WTC11 (cell line): ENCODE measurements around the gene POMT2.

Source experiments
- E2F1 ChIP-seq: sonication (generic); formaldehyde crosslinking; IDR thresholded peaks from 2 replicates; pipeline ENCODE4 v1.8.0; 2022; ENCODE audit warnings: mild to moderate bottlenecking, missing genetic modification reagents
- FOXJ3 ChIP-seq: sonication (generic); formaldehyde crosslinking; IDR thresholded peaks from 2 replicates; pipeline ENCODE4 v1.9.0; 2021; ENCODE audit warnings: missing genetic modification reagents, mild to moderate bottlenecking, borderline replicate concordance
- HMGA2 ChIP-seq: fragments of 250-450 bp; sonication (Bioruptor Pico); IDR thresholded peaks from 2 replicates; pipeline ENCODE4 v1.4.0; 2021; ENCODE audit warnings: mild to moderate bottlenecking, moderate library complexity
- KAT7 ChIP-seq: sonication (generic); formaldehyde crosslinking; IDR thresholded peaks from 2 replicates; pipeline ENCODE4 v1.8.1; 2023; ENCODE audit warnings: missing genetic modification reagents, mild to moderate bottlenecking, borderline replicate concordance
- NR1H2 ChIP-seq: sonication (generic); formaldehyde crosslinking; IDR thresholded peaks from 2 replicates; pipeline ENCODE4 v1.9.0; 2021; ENCODE audit warnings: mild to moderate bottlenecking, moderate library complexity, missing genetic modification reagents
- NR2C2 ChIP-seq: sonication (generic); formaldehyde crosslinking; IDR thresholded peaks from 2 replicates; pipeline ENCODE4 v1.8.0; 2022; ENCODE audit warnings: mild to moderate bottlenecking, missing genetic modification reagents
- NR3C1 ChIP-seq: sonication (generic); formaldehyde crosslinking; conservative IDR thresholded peaks from 2 replicates; pipeline ENCODE4 v1.8.1; 2023; ENCODE audit warnings: low read depth, mild to moderate bottlenecking, missing genetic modification reagents
- USF2 ChIP-seq: sonication (generic); formaldehyde crosslinking; IDR thresholded peaks from 2 replicates; pipeline ENCODE4 v1.8.1; 2023; ENCODE audit warnings: mild to moderate bottlenecking, missing genetic modification reagents, moderate library complexity
- ZNF416 ChIP-seq: fragments of 250-450 bp; sonication (Bioruptor Pico); IDR thresholded peaks from 2 replicates; pipeline ENCODE4 v1.9.0; 2021; ENCODE audit warnings: mild to moderate bottlenecking, inconsistent platforms
- TF ChIP-seq, protein P1 (sequence below): sonication (generic); formaldehyde crosslinking; IDR thresholded peaks from 2 replicates; pipeline ENCODE4 v1.8.1; 2022; ENCODE audit warnings: low read depth, missing genetic modification reagents, borderline replicate concordance
- TF ChIP-seq, protein P2 (sequence below): fragments of 200-600 bp; IDR thresholded peaks from 2 replicates; pipeline ENCODE4 v1.8.0; 2022; ENCODE audit warnings: antibody characterized with exemption
- TF ChIP-seq, protein P3 (sequence below): sonication (generic); formaldehyde crosslinking; IDR thresholded peaks from 2 replicates; pipeline ENCODE4 v1.8.1; 2022; ENCODE audit warnings: low read depth, mild to moderate bottlenecking, moderate library complexity, missing genetic modification reagents, borderline replicate concordance
- TF ChIP-seq, protein P4 (sequence below): sonication (generic); formaldehyde crosslinking; IDR thresholded peaks from 2 replicates; pipeline ENCODE4 v1.8.1; 2023; ENCODE audit warnings: mild to moderate bottlenecking, missing genetic modification reagents
- TF ChIP-seq, protein P5 (sequence below): sonication (generic); formaldehyde crosslinking; IDR thresholded peaks from 2 replicates; pipeline ENCODE4 v1.8.1; 2023; ENCODE audit warnings: mild to moderate bottlenecking, moderate library complexity, missing genetic modification reagents

GRCh38 chr14:77338302-77338701, 17.6 kb upstream of the POMT2 start:
- no peak for TF ChIP-seq E2F1 (CRISPR knock-in tag)
- no peak for TF ChIP-seq USF2 (CRISPR knock-in tag)
- TF ChIP-seq, protein P1, sequence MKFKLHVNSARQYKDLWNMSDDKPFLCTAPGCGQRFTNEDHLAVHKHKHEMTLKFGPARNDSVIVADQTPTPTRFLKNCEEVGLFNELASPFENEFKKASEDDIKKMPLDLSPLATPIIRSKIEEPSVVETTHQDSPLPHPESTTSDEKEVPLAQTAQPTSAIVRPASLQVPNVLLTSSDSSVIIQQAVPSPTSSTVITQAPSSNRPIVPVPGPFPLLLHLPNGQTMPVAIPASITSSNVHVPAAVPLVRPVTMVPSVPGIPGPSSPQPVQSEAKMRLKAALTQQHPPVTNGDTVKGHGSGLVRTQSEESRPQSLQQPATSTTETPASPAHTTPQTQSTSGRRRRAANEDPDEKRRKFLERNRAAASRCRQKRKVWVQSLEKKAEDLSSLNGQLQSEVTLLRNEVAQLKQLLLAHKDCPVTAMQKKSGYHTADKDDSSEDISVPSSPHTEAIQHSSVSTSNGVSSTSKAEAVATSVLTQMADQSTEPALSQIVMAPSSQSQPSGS (CRISPR knock-in tag): no peak
- no peak for TF ChIP-seq NR1H2 (CRISPR knock-in tag)
- TF ChIP-seq, protein P2, sequence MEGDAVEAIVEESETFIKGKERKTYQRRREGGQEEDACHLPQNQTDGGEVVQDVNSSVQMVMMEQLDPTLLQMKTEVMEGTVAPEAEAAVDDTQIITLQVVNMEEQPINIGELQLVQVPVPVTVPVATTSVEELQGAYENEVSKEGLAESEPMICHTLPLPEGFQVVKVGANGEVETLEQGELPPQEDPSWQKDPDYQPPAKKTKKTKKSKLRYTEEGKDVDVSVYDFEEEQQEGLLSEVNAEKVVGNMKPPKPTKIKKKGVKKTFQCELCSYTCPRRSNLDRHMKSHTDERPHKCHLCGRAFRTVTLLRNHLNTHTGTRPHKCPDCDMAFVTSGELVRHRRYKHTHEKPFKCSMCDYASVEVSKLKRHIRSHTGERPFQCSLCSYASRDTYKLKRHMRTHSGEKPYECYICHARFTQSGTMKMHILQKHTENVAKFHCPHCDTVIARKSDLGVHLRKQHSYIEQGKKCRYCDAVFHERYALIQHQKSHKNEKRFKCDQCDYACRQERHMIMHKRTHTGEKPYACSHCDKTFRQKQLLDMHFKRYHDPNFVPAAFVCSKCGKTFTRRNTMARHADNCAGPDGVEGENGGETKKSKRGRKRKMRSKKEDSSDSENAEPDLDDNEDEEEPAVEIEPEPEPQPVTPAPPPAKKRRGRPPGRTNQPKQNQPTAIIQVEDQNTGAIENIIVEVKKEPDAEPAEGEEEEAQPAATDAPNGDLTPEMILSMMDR: no peak
- no peak for TF ChIP-seq KAT7
- TF ChIP-seq NR3C1: no peak
- no peak for TF ChIP-seq ZNF416 (CRISPR knock-in tag)
- no peak for TF ChIP-seq NR2C2
- TF ChIP-seq, protein P3, sequence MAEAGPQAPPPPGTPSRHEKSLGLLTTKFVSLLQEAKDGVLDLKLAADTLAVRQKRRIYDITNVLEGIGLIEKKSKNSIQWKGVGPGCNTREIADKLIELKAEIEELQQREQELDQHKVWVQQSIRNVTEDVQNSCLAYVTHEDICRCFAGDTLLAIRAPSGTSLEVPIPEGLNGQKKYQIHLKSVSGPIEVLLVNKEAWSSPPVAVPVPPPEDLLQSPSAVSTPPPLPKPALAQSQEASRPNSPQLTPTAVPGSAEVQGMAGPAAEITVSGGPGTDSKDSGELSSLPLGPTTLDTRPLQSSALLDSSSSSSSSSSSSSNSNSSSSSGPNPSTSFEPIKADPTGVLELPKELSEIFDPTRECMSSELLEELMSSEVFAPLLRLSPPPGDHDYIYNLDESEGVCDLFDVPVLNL (CRISPR knock-in tag): no peak
- TF ChIP-seq, protein P4, sequence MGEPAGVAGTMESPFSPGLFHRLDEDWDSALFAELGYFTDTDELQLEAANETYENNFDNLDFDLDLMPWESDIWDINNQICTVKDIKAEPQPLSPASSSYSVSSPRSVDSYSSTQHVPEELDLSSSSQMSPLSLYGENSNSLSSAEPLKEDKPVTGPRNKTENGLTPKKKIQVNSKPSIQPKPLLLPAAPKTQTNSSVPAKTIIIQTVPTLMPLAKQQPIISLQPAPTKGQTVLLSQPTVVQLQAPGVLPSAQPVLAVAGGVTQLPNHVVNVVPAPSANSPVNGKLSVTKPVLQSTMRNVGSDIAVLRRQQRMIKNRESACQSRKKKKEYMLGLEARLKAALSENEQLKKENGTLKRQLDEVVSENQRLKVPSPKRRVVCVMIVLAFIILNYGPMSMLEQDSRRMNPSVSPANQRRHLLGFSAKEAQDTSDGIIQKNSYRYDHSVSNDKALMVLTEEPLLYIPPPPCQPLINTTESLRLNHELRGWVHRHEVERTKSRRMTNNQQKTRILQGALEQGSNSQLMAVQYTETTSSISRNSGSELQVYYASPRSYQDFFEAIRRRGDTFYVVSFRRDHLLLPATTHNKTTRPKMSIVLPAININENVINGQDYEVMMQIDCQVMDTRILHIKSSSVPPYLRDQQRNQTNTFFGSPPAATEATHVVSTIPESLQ (CRISPR knock-in tag): no peak
- TF ChIP-seq, protein P5, sequence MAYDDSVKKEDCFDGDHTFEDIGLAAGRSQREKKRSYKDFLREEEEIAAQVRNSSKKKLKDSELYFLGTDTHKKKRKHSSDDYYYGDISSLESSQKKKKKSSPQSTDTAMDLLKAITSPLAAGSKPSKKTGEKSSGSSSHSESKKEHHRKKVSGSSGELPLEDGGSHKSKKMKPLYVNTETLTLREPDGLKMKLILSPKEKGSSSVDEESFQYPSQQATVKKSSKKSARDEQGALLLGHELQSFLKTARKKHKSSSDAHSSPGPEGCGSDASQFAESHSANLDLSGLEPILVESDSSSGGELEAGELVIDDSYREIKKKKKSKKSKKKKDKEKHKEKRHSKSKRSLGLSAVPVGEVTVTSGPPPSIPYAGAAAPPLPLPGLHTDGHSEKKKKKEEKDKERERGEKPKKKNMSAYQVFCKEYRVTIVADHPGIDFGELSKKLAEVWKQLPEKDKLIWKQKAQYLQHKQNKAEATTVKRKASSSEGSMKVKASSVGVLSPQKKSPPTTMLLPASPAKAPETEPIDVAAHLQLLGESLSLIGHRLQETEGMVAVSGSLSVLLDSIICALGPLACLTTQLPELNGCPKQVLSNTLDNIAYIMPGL (CRISPR knock-in tag): no peak
- no peak for TF ChIP-seq FOXJ3 (CRISPR knock-in tag)
- no peak for TF ChIP-seq HMGA2 (CRISPR knock-in tag)
